NCI-H748 (cell line): ENCODE measurements around the gene PGLYRP3.
"Not testable (repeated sequence)": the region's sequence is repeated elsewhere in the genome, so short reads cannot be mapped to it uniquely, and the experiment has no call there.

Experiments
- DNase-seq: peaks from one replicate; lab custom pipeline; 2025; ENCODE audit not compliant: unreplicated experiment; lab: John Stamatoyannopoulos, UW

PGLYRP3 gene

GRCh38 chr1:153349363-153350320 is 36.9 kb upstream of the PGLYRP3 start:
- DNase-seq: no peak

GRCh38 chr1:153348511-153349362 is 36.0 kb upstream of the PGLYRP3 start, which contains the start of gene PGLYRP4:
Gene PGLYRP4 (minus strand): TSS chr1:153348841. CDS start chr1:153347932, 909 bp downstream.
- no peak for DNase-seq

GRCh38 chr1:153347856-153348255 is 35.1 kb upstream of the PGLYRP3 start:
- peak; percentile 35 for DNase-seq

- not testable (repeated sequence) for DNase-seq
Observed at GRCh38 chr1:153347049-153347448, 34.3 kb upstream of the PGLYRP3 start.

GRCh38 chr1:153346077-153346723 is 33.4 kb upstream of the PGLYRP3 start:
- DNase-seq: no peak

- DNase-seq: peak; percentile 17
Observed at GRCh38 chr1:153345187-153346076, 32.7 kb upstream of the PGLYRP3 start.

GRCh38 chr1:153344718-153345025 is 31.9 kb upstream of the PGLYRP3 start:
- no peak for DNase-seq

GRCh38 chr1:153343811-153344717 is 31.3 kb upstream of the PGLYRP3 start:
- DNase-seq: no peak

- no peak for DNase-seq
Observed at GRCh38 chr1:153343040-153343681, 30.4 kb upstream of the PGLYRP3 start.

GRCh38 chr1:153342178-153342577 is 29.4 kb upstream of the PGLYRP3 start:
- DNase-seq: no peak

GRCh38 chr1:153341431-153341934 is 28.7 kb upstream of the PGLYRP3 start:
- no peak for DNase-seq

GRCh38 chr1:153340356-153340755 is 27.6 kb upstream of the PGLYRP3 start:
- DNase-seq: no peak

GRCh38 chr1:153339802-153340201 is 27.1 kb upstream of the PGLYRP3 start:
- no peak for DNase-seq

- no peak for DNase-seq
Observed at GRCh38 chr1:153337980-153338853, 25.5 kb upstream of the PGLYRP3 start.

GRCh38 chr1:153336650-153337049 is 23.9 kb upstream of the PGLYRP3 start:
- DNase-seq: no peak

- DNase-seq: no peak
Observed at GRCh38 chr1:153333902-153334301, 21.1 kb upstream of the PGLYRP3 start.

GRCh38 chr1:153324912-153325311 is 12.2 kb upstream of the PGLYRP3 start:
- no peak for DNase-seq

GRCh38 chr1:153322568-153322967 is 9.8 kb upstream of the PGLYRP3 start:
- DNase-seq: no peak
